Heart left ventricle (tissue), 16 donors: ENCODE data around the gene NAA80. TPM values are rescaled to one million over a fixed set of nuclear protein-coding genes. Genes with fewer than 3 reads are reported as not detected.
"Not testable (repeated sequence)": the region's sequence is repeated elsewhere in the genome, so short reads cannot be mapped to it uniquely, and the experiment has no call there.

Experiments
- ATAC-seq, 4 donors: fragments of 200-7000 bp; cut with Tn5 transposase; one replicate each; pipeline ENCODE4 v1.9.1; 2020 to 2022; ENCODE audit warnings: moderate library complexity in 4 of 4, mild to moderate bottlenecking in 3 of 4, moderate number of reproducible peaks in 1 of 4
- DNase-seq, 5 donors: peaks; one replicate each; pipeline ENCODE4 v3.0.0-alpha.2; 2020
- H3K27ac ChIP-seq, 12 donors: fragments of 200-600 bp; sonication (generic) in 4 of 12; one replicate each; pipeline versions ENCODE4 v1.5.0 to v1.8.0; 2016 to 2022; ENCODE audit warnings: mild to moderate bottlenecking in 2 of 12
- H3K27me3 ChIP-seq, 9 donors: fragments of 200-600 bp; sonication (generic) in 2 of 9; one replicate each; pipeline versions ENCODE4 v1.5.1 to v1.8.0; 2016 to 2022; ENCODE audit warnings: mild to moderate bottlenecking in 3 of 9
- H3K36me3 ChIP-seq, 9 donors: fragments of 200-600 bp; sonication (generic) in 2 of 9; one replicate each; pipeline versions ENCODE4 v1.5.0 to v1.8.0; 2018 to 2022; ENCODE audit warnings: mild to moderate bottlenecking in 2 of 9
- H3K4me1 ChIP-seq, 12 donors: fragments of 200-600 bp; sonication (generic) in 4 of 12; one replicate each; pipeline versions ENCODE4 v1.5.0 to v1.8.0; 2016 to 2022; ENCODE audit warnings: mild to moderate bottlenecking in 3 of 12
- H3K4me3 ChIP-seq, 12 donors: fragments of 200-600 bp; sonication (generic) in 4 of 12; one replicate each; pipeline versions ENCODE4 v1.5.0 to v1.8.0; 2017 to 2022; ENCODE audit warnings: mild to moderate bottlenecking in 9 of 12, moderate library complexity in 4 of 12
- H3K9me3 ChIP-seq, 12 donors: fragments of 200-600 bp; sonication (generic) in 4 of 12; one replicate each; pipeline versions ENCODE4 v1.5.0 to v1.8.0; 2016 to 2022; ENCODE audit warnings: mild to moderate bottlenecking in 1 of 12
- CTCF ChIP-seq, 12 donors: fragments of 200-600 bp; sonication (generic) in 4 of 12; IDR thresholded peaks; one replicate each; pipeline versions ENCODE4 v1.5.0 to v1.8.0; 2018 to 2022; ENCODE audit warnings: antibody characterized with exemption in 12 of 12, mild to moderate bottlenecking in 5 of 12
- POLR2A ChIP-seq, 2 donors: fragments of 450-650 bp; IDR thresholded peaks; one replicate each; pipeline ENCODE4 v1.6.1; 2017; ENCODE audit warnings: antibody characterized with exemption in 2 of 2, mild to moderate bottlenecking in 2 of 2, moderate library complexity in 2 of 2
- WGBS, 4 donors: extraction: QIAGEN DNeasy Blood & Tissue Kit in 2 of 4; methylation state at CpG; one replicate each; pipeline versions ENCODE4 v1.1.5 to v1.1.7; 2013 to 2018; 5-methylcytosine and 5-hydroxymethylcytosine counted together
- intact Hi-C, 10 donors: fragments of 100-400 bp; cut with DNase I; formaldehyde crosslinking; loops; one replicate each; pipeline versions ENCODE4 v1.11.1 to v1.14.2; 2022
- polyA plus RNA-seq, 2 donors: library from polyadenylated mRNA; stranded (reverse); fragments of 200-250 nt; gene quantifications; one replicate each; pipeline ENCODE4 v1.2.3, GENCODE V29; 2013
- total RNA-seq, 9 donors: library from RNA; depleted of rRNA in 2 of 9; stranded (reverse); fragments of >200 nt in 2 of 9; fragmentation: NEBNext Ultra II Directional in 3 of 9; extraction: Animal tissue kit (Norgen Biotek cat#: 25700) in 3 of 9; gene quantifications; one replicate each; pipeline versions ENCODE4 v1.1.0 to v1.2.4, GENCODE V29; 2016 to 2023
- donor health status: ischemic (EF 13 %, LVEDD 7.1; RV severe dilation, severe dysfunction).
- donor health status: healthy with polysubstance abuse.
- donor health status: DM: no; HTN: yes; CAD: no.
- donor health status: DM: no; HTN: no; CAD: no.
- donor health status: ischemic (EF 25% LVEDD 6.9; RV normal size, moderate dysfunction).
- donor health status: ischemic (EF 25% LVEDD 5.7; RV mildly dilated, moderate dysfunction).
- donor health status: healthy.
- donor health status: DM: yes; HTN: yes; CAD: no.
- donor health status: ischemic (EF 35%, LVEDD 5.7; RV mildly dilated, moderate dysfunction).
- donor health status: nonischemic (EF 11% LVEDD 7.7; RV severe dilation, severe dysfunction).
- donor health status: DM: yes; HTN: yes; CAD: no.
- donor health status: PGD.
- donor health status: ischemic (EF 29% LVEDD 5.4; RV normal size, mild dysfunction).
- donor health status: nonischemic (EF 23%, LVEDD 6.1; RV moderate dilation, normal function).

The NAA80 gene
- total and polyA plus RNA-seq, 11 donors = 5.0 to 13.9 (median 9.8) TPM

GRCh38 chr3:50264383-50264963 is 34.7 kb downstream of the NAA80 start:
- peak overlapping the region in 2 of 12 donors; percentile 5 to 18 for H3K4me3 ChIP-seq
- peaks cover 0 to 3% (median 0%) of the 10 kb centered on the region in 9 donors for H3K36me3 ChIP-seq
- TF ChIP-seq POLR2A (IDR thresholded peaks at IDR 0.05) (no peak), CTCF (IDR thresholded peaks at IDR 0.05) (no peak)
- DNase-seq (peak in 4 of 5 donors; percentile 79 to 87 (median 84)), ATAC-seq (peak; percentile 30 to 74 (median 40))
- H3K27me3 ChIP-seq = peaks cover 0 to 12% (median 0%) of the 10 kb centered on the region in 9 donors
- peak overlapping the region; percentile 41 to 100 (median 92) for H3K27ac ChIP-seq
- 4 to 24% (median 10%) methylated on average over 7 of the region's 7 CpGs for WGBS, 4 donors
- H3K4me1 ChIP-seq = peaks cover 0 to 80% (median 58%) of the 10 kb centered on the region in 12 donors
- intact Hi-C loops = loop anchor here in 1 of 10 donors (5.0 kb wide), 1 partner anchor 58 kb away; the partner anchor contains the start of gene HYAL2
- H3K9me3 ChIP-seq = no peaks in the 10 kb centered on the region

GRCh38 chr3:50263478-50264382 is 35.5 kb downstream of the NAA80 start:
- Histone ChIP-seq H3K4me3 (peak overlapping the region in 2 of 12 donors; percentile 5 to 18), H3K27ac (peak overlapping the region; percentile 41 to 100 (median 92)), H3K9me3 (no peaks in the 10 kb centered on the region), H3K36me3 (peaks cover 0 to 10% (median 2%) of the 10 kb centered on the region in 9 donors), H3K4me1 (peaks cover 0 to 78% (median 60%) of the 10 kb centered on the region in 12 donors), H3K27me3 (peaks cover 0 to 12% (median 0%) of the 10 kb centered on the region in 9 donors)
- intact Hi-C loops = loop anchor here in 1 of 10 donors (5.0 kb wide), 1 partner anchor 59 kb away; the partner anchor contains the start of gene HYAL2
- peak in 1 of 5 donors; percentile 26 for DNase-seq
- no peak for ATAC-seq
- no peak for TF ChIP-seq CTCF (IDR thresholded peaks at IDR 0.05)
- TF ChIP-seq POLR2A (IDR thresholded peaks at IDR 0.05) = no peak
- 71 to 83% (median 74%) methylated on average over 6 of the region's 6 CpGs for WGBS, 4 donors

GRCh38 chr3:50262778-50263177 is 36.4 kb downstream of the NAA80 start:
- TF ChIP-seq CTCF (IDR thresholded peaks at IDR 0.05) (no peak), POLR2A (IDR thresholded peaks at IDR 0.05) (no peak)
- Histone ChIP-seq H3K9me3 (peaks cover 0 to 3% (median 0%) of the 10 kb centered on the region in 12 donors), H3K36me3 (peaks cover 0 to 20% (median 12%) of the 10 kb centered on the region in 9 donors), H3K4me1 (peaks cover 0 to 68% (median 55%) of the 10 kb centered on the region in 12 donors), H3K27ac (peak overlapping the region in 3 of 12 donors; percentile 20 to 100 (median 100)), H3K4me3 (no peak overlapping the region), H3K27me3 (peaks cover 0 to 12% (median 0%) of the 10 kb centered on the region in 9 donors)
- intact Hi-C loops = loop anchor here in 1 of 10 donors (5.0 kb wide), 1 partner anchor 60 kb away; the partner anchor contains the start of gene HYAL2
- ATAC-seq = no peak
- 82 to 90% (median 88%) methylated on average over 7 of the region's 7 CpGs for WGBS, 4 donors
- no peak for DNase-seq

DNA sequence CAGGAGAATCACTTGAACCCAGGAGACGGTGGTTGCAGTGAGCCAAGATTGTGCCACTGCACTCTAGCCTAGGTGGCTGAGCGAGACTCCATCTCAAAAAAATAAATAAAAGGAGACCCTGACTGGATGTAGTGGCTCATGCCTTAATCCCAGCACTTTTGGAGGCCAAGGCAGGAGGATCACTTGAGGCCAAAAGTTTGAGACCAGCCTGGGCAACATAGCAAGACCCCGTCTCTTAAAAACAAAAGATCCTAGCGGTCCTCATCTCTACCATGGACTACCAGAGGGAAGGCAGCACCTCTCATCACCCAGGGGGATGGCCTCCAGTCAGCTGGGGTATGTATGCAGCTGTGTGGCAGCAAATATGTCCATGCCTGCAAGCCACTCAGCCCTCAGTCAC is 37.0 kb downstream of the NAA80 start:
- WGBS, 4 donors = 97 to 99% (median 98%) methylated on average over 4 of the region's 4 CpGs
- Histone ChIP-seq H3K27ac (peak overlapping the region in 6 of 12 donors; percentile 99 to 100 (median 100)), H3K4me1 (peaks cover 0 to 66% (median 52%) of the 10 kb centered on the region in 12 donors), H3K36me3 (peaks cover 0 to 26% (median 18%) of the 10 kb centered on the region in 9 donors)
- H3K9me3 ChIP-seq, H3K27me3 ChIP-seq, H3K4me3 ChIP-seq, DNase-seq, ATAC-seq: not testable (repeated sequence)
- intact Hi-C loops = loop anchor here in 1 of 10 donors (5.0 kb wide), 1 partner anchor 60 kb away; the partner anchor contains the start of gene HYAL2
